Tibial artery (tissue), 4 donors: ENCODE data around the gene ZNF273.

Experiments used
- DNase-seq, 2 donors: peaks; one replicate each; pipeline ENCODE4 v3.0.0-alpha.2; 2019
- H3K27ac ChIP-seq, 2 donors: fragments of 200-600 bp; sonication (generic) in 1 of 2; 1 replicate in 1 of 2; 2 replicates in 1 of 2; pipeline ENCODE4 v1.5.1; 2018 to 2019; ENCODE audit warnings: mild to moderate bottlenecking in 1 of 2
- H3K27me3 ChIP-seq, 2 donors: fragments of 200-600 bp; sonication (generic) in 1 of 2; one replicate each; pipeline versions ENCODE4 v1.5.1 to v1.6.0; 2016 to 2019
- H3K36me3 ChIP-seq, 3 donors: fragments of 200-600 bp; sonication (generic) in 2 of 3; one replicate each; pipeline ENCODE4 v1.5.1; 2016 to 2019; ENCODE audit warnings: mild to moderate bottlenecking in 2 of 3
- H3K4me1 ChIP-seq, 4 donors: fragments of 200-600 bp; sonication (generic) in 2 of 4; 1 replicate in 3 of 4; 2 replicates in 1 of 4; pipeline ENCODE4 v1.5.1; 2016 to 2019
- H3K4me3 ChIP-seq, 2 donors: fragments of 200-600 bp; sonication (generic) in 1 of 2; 1 replicate in 1 of 2; 2 replicates in 1 of 2; pipeline ENCODE4 v1.5.1; 2018 to 2019; ENCODE audit warnings: mild to moderate bottlenecking in 2 of 2
- H3K9me3 ChIP-seq, 3 donors: fragments of 200-600 bp; sonication (generic) in 1 of 3; one replicate each; pipeline ENCODE4 v1.5.1; 2016 to 2019
- CTCF ChIP-seq, 2 experiments: fragments of 200-600 bp in 1 of 2; fragments of 450-650 bp in 1 of 2; IDR thresholded peaks; one replicate each; pipeline ENCODE4 v1.5.1; 2017 to 2019; ENCODE audit warnings: antibody characterized with exemption in 2 of 2, mild to moderate bottlenecking in 1 of 2, moderate library complexity in 1 of 2
- intact Hi-C: fragments of 100-400 bp; cut with DNase I; formaldehyde crosslinking; loops from one replicate; pipeline ENCODE4 v1.15.0; 2023; ENCODE audit warnings: low total_unique reads

ZNF273 gene

DNA sequence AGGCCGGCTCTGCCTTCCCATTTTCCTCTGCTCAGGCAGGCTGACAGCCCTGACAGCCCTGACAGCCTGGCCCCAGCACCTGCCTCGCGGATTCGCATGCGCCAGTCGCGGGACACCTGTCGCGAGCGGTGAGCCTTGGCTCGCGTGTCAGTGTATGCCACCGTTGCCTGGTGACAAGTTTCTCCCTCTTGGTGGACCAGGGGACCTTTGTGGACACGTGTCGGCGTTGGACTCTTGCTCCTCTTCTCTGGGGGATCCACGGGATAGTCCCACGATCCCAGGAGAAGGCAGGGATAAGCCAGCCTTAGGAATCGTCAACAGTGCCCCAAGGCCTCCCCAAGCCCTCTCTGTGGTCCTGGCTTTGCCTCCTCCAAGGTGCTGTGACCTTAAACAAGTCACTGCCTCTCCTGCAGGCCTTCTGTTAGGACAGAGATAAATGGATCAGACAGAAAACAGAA is 18.1 kb upstream of the ZNF273 start:
- Histone ChIP-seq H3K27ac (no peak overlapping the region), H3K4me1 (peaks cover 0 to 36% (median 18%) of the 10 kb centered on the region in 4 donors), H3K36me3 (no peaks in the 10 kb centered on the region), H3K9me3 (no peaks in the 10 kb centered on the region), H3K4me3 (no peak overlapping the region), H3K27me3 (peaks cover 0 to 6% of the 10 kb centered on the region in 2 donors)
- DNase-seq = no peak
- intact Hi-C loops = loop anchor here (10.0 kb wide), 1 partner anchor 90 kb away; the partner anchor contains the start of gene ZNF138
- TF ChIP-seq CTCF (IDR thresholded peaks at IDR 0.05) = no peak

- intact Hi-C loops = loop anchor here (10.0 kb wide), 1 partner anchor 91 kb away; the partner anchor contains the start of gene ZNF138
- DNase-seq = no peak
- H3K36me3 ChIP-seq = no peaks in the 10 kb centered on the region
- peaks cover 0 to 42% (median 20%) of the 10 kb centered on the region in 4 donors for H3K4me1 ChIP-seq
- TF ChIP-seq CTCF (IDR thresholded peaks at IDR 0.05) = no peak
- H3K27ac ChIP-seq = no peak overlapping the region
- no peaks in the 10 kb centered on the region for H3K9me3 ChIP-seq
- peaks cover 0 to 6% of the 10 kb centered on the region in 2 donors for H3K27me3 ChIP-seq
- no peak overlapping the region for H3K4me3 ChIP-seq
Observed at GRCh38 chr7:64885520-64886240, 17.4 kb upstream of the ZNF273 start.

GRCh38 chr7:64886956-64887545 is 16.0 kb upstream of the ZNF273 start:
- DNase-seq = peak in 1 of 2 donors; percentile 23
- Histone ChIP-seq H3K27me3 (peaks cover 0 to 6% of the 10 kb centered on the region in 2 donors), H3K9me3 (no peaks in the 10 kb centered on the region), H3K4me3 (no peak overlapping the region), H3K36me3 (no peaks in the 10 kb centered on the region), H3K27ac (no peak overlapping the region), H3K4me1 (peaks cover 0 to 49% (median 24%) of the 10 kb centered on the region in 4 donors)
- no peak for TF ChIP-seq CTCF (IDR thresholded peaks at IDR 0.05)
- intact Hi-C loops = loop anchor here (10.0 kb wide), 1 partner anchor 92 kb away; the partner anchor contains the start of gene ZNF138

DNA sequence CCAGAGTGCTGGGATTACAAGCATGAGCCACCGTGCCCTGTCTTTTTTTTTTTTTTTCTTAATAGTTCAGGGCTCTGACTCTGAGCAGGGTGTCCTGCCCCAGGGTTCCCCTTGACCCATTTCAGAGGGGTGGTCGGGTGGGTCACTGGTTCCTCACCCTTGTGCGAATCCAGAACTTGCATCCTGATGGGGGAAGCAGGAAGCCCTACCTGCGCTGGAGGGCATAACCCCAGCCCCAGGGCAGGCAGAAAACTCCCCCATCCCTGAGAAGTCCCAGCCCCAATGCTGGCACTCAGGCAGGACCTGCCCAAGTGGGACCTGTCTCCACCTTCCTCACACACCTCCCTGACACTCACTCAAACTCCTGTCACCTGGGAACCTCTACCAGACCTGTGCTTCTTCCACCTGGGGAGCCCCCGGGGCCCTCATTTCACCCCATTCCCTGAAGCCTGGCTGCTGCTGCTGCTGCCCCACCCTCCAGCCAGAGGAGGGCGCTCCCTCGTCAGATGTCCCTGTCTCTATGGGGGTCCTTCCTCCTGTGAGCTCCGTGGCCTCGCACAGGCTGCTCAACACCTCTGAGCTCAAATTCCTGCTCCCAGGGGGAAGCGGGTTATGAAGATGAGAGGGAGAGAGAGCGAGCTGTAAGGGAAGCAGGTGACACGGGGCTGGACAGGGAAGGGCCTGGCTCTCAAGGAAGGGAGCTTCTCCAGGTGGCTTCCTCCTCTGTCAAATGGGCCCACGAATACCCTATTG is 15.1 kb upstream of the ZNF273 start:
- peaks cover 0 to 2% of the 10 kb centered on the region in 2 donors for H3K27me3 ChIP-seq
- no peak for DNase-seq
- no peaks in the 10 kb centered on the region for H3K9me3 ChIP-seq
- peaks cover 0 to 51% (median 23%) of the 10 kb centered on the region in 4 donors for H3K4me1 ChIP-seq
- H3K36me3 ChIP-seq = no peaks in the 10 kb centered on the region
- peak in 1 of 2 experiments; percentile 21 for TF ChIP-seq CTCF (IDR thresholded peaks at IDR 0.05)
- intact Hi-C loops = loop anchor here (10.0 kb wide), 1 partner anchor 93 kb away; the partner anchor contains the start of gene ZNF138
- H3K4me3 ChIP-seq = peak overlapping the region; percentile 43 to 55
- no peak overlapping the region for H3K27ac ChIP-seq

DNA sequence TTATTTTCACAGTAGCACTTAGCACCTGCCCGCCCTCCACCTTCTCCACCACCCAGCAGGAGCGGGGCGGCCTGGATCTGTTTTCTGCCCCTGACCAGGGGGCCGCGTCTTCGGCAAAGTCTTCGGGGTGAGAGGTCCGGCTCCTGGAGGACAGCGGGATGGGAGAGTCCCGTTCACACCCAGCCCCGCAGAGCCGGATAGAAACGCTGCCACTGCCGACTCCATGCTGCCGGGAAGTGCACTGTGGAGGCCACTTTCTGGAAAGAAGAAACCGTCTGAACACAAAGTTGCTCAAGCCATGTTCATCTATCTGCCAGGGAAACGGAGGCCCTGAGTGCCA is 14.5 kb upstream of the ZNF273 start:
- no peaks in the 10 kb centered on the region for H3K36me3 ChIP-seq
- peaks cover 0 to 2% of the 10 kb centered on the region in 2 donors for H3K27me3 ChIP-seq
- no peaks in the 10 kb centered on the region for H3K9me3 ChIP-seq
- H3K4me1 ChIP-seq = peaks cover 0 to 50% (median 23%) of the 10 kb centered on the region in 4 donors
- H3K27ac ChIP-seq = peak overlapping the region in 1 of 2 donors; percentile 30
- intact Hi-C loops = loop anchor here (10.0 kb wide), 1 partner anchor 94 kb away; the partner anchor contains the start of gene ZNF138
- TF ChIP-seq CTCF (IDR thresholded peaks at IDR 0.05) = no peak
- DNase-seq = no peak
- H3K4me3 ChIP-seq = peak overlapping the region; percentile 43 to 55
